Measurements from ENCODE around the gene SCTR.

DNA sequence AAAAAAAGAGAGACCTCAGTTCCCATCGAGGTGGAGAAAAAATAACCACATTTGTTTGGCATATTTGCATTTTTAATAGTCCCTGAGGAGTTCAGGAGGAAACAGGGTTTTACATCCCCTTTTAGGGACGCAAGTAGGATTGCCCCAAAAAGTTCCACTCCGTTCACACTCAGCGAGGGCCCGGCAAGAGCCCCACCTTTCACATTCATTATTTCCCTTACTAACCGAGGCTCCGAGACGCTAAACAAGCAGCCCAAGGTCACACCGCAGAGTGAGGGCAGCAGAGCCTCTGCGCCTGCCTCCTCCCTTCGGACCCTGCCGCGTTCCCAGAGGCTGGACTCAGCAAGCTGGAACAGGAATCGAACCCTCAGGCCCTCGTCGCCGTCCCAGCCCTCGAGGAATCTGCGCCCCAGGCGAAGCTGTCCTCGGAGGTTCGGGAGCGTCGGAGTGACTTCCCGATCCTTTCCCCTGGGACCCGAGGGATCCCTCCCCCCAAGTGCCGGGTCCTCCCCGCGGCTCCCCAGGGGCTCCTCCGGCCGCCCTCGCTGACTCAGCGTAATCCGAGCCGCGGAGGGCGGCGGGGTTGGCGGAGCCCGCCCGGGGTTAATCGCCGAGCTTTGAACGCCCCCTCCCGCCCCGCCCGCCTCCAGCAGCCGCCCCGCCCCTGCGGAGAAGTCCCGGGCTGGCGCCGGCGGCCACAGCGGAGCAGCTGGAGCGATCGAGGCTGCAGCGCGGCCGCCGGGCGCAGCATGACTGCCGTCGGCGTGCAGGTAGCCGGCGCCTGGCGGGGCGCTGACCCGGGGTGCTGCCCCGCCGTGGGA is 92.9 kb downstream of the SCTR start, which contains the start of gene TMEM37:
- TF ChIP-seq, protein P1, sequence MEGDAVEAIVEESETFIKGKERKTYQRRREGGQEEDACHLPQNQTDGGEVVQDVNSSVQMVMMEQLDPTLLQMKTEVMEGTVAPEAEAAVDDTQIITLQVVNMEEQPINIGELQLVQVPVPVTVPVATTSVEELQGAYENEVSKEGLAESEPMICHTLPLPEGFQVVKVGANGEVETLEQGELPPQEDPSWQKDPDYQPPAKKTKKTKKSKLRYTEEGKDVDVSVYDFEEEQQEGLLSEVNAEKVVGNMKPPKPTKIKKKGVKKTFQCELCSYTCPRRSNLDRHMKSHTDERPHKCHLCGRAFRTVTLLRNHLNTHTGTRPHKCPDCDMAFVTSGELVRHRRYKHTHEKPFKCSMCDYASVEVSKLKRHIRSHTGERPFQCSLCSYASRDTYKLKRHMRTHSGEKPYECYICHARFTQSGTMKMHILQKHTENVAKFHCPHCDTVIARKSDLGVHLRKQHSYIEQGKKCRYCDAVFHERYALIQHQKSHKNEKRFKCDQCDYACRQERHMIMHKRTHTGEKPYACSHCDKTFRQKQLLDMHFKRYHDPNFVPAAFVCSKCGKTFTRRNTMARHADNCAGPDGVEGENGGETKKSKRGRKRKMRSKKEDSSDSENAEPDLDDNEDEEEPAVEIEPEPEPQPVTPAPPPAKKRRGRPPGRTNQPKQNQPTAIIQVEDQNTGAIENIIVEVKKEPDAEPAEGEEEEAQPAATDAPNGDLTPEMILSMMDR (conservative IDR thresholded peaks at IDR 0.05), result no peak
- no peak for TF ChIP-seq EZH2 (IDR thresholded peaks at IDR 0.05; ENCODE audit: low read depth)

Measured in PC-9 (cell line).